GM03348 (cell line): ENCODE data around the gene PLCB4.

Experiments used
- DNase-seq: peaks from one replicate; pipeline ENCODE4 v3.0.0; 2012; ENCODE audit warnings: low spot score

Gene PLCB4

DNA sequence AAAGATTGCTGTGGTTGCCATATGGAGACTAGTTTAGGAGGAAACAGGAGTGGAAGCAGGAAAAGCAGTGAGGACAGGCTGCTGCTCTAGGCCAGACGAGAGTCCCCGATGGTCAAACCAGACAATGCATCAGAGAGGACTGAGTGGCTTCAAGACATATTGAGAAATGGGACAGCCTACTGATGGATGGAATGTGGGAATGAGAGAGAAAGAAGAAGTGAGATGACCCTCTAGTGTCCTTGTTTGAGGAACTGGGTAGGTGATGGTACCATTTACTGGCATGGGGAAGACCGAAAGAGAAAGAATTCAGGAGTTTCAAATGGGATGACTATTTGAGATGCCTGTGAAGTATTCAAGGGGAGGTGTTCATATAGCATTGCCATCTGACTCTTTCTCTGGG lies 333.7 kb downstream of the PLCB4 start:
- no peak for DNase-seq

DNA sequence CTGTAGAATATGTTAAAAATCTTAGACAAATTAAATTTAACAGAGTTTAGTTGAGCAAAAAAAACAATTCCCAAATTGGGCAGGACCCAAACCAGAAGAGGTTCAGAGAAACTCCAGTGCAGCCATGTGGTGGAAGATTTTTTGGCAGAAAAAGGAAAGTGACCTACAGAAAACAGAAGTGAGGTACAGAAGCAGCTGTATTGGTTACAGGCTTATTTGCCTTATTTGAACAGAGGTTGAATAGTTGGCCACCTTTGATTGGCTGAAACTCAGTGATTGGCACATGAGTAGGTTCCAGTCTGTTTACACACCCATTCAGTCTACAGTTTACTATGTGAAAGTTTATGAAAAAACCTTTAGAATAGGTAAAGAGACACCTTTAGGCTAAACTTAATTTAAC lies 334.6 kb downstream of the PLCB4 start:
- DNase-seq, result no peak

DNA sequence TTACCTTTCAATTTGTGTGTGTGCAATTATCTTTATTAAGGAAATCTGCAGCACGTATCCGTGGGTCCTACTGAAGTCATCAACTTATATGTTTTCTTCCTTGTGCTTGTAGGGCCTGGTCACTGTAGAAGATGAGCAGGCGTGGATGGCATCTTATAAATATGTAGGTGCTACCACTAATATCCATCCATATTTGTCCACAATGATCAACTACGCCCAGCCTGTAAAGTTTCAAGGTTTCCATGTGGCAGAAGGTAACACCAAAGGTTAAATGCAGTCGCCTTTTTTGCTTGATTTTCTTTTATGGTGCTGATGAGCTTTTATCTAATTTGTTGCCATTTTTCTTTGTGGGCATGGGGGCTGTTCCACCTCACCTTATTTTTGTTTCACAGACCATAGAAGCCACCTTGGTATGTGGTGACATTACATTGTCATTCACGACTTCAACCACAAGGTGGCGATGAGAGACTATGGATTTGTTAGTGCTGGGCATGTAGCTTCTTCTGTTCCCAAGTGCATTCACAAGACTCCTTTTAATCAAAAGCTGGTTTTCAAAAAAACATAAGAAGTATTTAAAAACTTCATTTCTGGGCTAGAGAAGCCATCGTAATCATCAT lies 339.0 kb downstream of the PLCB4 start:
- DNase-seq, result peak; percentile 68

DNA sequence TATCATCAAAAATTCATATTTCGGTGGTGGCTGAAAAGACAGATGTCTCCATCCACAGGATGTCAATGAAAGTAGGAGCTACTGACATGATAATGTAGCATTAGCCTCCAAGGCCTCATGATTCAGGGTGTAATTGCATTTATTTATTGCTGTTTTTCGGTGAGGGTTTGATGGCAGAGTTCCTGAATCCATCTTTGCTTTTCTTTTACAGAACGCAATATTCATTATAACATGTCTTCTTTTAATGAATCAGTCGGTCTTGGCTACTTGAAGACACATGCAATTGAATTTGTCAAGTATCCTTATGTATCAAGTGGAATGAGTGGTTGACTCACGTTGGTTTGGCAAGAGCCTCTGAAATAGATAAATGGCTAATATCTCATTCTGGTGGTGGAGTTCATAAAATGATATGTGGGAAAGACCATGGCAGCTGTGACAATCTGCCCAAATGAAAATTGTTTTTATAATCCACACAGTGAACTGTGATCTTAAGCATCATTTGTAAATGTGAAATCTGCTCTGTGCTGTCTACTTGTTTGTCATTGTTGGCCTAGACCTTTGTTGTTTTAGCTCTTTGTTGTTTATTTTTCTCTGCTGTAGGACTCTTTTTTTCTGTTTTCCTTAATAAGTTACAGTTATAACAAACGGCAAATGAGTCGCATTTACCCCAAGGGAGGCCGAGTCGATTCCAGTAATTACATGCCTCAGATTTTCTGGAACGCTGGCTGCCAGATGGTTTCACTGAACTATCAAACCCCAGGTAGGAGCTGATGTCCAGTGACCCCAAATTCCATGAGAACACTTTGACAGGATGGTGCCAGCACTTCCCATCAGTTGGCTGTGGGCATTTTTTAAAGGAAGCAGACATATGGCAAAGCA lies 339.8 kb downstream of the PLCB4 start:
- DNase-seq, result peak; percentile 27

DNA sequence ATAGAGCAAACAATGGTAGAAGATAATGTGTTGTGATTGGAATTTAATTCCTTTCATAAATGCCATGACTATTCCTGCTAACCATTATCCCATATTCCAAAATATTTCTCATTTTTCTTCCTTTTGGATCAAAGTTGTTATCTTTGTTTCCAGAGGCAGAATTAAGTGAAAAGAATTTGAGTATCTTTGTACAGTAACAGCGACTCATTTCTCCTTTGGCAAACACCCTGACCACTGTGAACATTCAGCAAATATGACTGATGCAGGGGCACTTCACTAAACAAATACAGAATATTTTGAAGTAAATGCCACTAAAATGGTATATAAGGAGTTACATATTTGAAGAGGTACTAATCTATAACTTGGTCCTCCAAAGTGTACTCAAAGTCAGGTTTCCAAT lies 340.5 kb downstream of the PLCB4 start:
- DNase-seq, result peak; percentile 40

DNA sequence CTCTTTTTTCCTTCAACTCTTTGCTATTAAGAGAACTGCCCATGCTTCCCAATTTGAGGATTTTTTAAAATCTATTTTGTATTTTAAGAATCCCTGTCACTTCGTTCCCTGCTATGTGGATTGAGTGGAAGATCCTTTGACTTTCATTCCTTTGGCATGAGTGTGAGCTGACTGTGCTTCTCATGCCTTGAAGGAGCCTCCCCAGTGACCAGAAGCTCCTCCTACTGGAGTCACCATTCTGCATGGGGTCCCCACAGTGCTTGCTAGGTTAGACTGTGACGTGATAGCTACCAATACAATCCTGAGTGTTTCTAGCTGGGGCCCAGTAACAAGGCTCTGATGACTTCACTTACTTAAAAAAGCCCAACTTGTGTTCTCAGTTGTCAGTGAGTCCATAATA lies 341.1 kb downstream of the PLCB4 start:
- DNase-seq, result peak; percentile 64

DNA sequence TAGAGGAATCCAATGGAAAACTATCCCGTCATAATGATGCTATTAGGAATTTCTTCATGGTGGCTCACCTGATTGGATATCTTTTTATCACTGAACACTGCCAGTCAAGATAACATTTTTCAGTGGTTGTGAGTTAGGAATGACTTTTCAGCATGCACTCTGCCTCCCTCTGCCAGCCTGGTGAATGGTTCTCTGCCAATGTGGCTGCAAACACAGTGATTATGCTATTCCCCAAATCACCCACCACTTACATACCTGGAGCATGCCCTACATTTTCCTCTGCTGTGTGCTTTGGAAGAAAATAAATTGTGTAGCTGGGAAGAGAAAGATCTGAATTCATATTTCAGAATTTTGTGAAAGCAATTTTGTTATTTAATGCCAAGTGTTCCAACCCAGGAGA lies 342.9 kb downstream of the PLCB4 start:
- no peak for DNase-seq

DNA sequence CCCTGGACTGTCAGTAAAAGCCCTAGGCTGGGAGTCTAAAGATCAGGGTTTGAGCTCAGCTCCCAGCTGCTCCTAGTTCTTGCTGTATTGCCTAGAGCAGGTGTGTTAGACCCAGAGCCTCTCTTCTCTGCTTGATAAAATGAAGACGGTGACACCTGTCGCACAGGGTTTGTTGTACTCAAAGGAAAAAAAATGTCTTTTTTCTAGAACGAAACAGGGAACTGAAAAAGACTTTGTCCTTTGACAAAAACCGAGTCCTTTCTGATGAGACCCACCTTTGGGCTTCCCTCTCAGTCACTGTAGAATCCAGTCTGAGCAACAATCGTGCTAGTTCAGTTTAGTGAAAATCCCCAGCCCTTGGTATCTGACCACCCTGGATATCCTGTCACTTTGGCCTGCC lies 343.4 kb downstream of the PLCB4 start:
- no peak for DNase-seq

DNA sequence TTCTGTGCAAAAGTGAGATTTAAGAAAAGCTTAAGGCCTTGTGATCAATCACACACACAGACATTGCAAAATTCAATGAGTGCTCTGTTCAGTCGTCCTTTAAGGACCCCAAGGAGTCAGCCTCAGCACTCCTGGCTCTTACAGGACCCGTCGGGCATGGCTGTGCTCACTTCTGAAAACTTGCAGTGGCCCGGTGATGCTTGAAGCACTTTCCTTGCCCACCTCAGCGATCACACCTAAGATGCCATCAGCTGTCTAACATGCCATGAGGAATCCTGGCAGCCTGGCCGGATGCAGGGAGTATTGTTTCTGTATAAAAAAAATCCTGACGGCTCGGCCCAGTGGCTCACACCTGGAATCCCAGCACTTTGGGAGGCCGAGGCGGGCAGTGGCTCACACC lies 344.1 kb downstream of the PLCB4 start:
- DNase-seq, result no peak

DNA sequence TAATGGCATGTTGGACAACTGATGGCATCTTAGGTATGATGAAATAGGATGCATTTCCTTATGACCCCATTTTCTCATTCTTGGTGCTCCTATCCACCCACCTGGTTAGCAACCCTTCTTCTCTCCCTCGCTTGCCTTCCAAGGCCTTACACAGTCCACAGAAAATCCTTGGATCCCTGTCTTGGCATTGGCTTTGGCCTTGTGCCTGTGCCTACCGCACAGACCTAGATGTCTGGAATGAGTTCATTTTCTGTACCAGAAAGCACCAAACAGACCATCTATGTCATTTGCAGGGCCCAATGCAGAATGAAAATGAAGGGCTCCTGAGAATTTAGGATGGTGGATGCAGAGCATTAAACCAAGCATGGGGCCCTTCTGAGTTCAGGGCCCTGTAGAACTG lies 346.5 kb downstream of the PLCB4 start:
- no peak for DNase-seq

DNA sequence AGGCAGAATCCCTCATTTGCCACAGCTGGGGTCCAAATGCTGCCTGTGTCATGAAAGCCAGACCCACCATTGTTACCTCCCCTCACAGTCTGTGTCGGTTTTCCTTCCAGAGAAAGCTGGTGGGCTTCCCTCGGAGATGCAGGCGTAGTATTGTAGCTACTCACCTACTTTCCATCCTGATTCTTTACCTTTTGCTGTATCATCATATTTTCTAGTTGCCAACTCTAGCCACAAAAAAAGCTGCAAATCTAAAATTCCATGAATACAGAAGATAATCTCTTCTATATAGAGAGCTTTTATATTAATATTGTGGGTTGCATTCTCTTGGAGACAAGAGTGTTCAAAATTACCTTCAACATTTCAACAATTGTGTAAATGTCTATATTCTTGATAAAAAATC lies 347.5 kb downstream of the PLCB4 start:
- DNase-seq, result no peak

DNA sequence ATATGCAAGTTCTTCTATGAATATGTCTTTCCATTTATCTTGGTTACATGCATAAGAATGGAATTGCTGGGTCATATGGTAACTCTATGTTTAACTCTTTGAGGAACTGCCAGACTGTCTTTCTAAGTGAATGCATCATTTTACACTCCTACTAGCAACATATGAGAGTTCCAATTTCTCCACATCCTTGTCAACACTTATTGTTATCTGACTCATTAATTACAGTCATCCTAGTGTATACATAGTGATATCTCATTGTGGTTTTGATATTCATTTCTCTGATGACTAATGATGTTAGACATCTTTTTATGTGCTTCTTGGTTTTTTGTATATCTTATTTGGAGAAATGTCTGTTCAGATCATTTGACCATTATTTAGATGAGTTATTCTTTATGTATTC lies 348.8 kb downstream of the PLCB4 start:
- DNase-seq, result no peak

DNA sequence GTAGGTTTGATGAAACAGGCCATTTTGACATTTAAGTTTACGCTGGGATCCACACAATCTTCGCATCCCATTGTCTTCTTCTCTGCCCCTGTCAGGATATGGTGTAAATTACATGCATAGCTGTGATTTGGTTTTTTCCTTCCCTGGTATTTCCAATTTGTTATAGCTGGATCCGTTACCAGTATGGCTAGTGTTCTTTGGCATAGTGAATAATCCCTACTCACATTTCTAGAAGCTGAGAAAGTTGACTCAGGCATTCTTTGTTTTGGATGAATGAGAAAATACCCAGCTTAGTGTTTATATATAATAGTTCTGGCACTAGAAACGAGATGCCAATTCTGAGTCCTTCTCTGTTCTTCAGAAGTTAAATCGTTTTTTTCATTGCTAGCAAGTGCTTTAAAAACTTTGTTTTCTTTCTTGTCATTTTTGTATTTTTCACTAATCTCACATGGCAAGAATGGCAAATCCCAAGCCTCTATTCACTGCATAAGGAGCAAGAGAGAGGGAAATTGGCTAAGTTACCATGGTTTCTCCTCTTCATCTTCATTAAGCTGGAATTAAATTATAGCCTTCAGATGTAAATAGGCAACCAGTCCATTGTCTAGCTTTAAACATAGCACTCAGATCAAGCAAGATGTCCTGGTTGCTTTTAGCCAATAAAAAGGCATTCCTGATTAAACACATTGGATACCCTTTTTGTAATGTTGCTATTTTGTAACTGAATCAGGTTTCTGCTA lies 353.6 kb downstream of the PLCB4 start:
- DNase-seq, result no peak

DNA sequence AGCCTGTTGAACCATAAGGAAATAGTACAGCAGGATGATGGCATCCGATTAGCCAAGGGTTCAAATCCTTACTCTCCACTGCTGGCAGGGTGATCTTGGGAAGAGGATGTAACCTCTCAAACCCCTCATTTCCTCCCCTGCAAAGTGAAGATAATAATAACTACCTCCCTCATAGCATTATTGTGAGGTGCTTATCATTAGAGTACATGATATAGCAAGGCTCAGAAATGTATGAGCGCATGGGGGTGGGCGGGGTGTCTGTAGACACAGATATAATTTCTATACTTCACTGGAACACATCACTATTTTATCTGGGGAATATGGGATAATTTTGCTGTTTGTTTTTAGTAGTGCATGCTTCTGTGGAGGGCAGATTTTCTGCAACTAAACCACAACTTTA lies 355.7 kb downstream of the PLCB4 start:
- DNase-seq, result no peak

DNA sequence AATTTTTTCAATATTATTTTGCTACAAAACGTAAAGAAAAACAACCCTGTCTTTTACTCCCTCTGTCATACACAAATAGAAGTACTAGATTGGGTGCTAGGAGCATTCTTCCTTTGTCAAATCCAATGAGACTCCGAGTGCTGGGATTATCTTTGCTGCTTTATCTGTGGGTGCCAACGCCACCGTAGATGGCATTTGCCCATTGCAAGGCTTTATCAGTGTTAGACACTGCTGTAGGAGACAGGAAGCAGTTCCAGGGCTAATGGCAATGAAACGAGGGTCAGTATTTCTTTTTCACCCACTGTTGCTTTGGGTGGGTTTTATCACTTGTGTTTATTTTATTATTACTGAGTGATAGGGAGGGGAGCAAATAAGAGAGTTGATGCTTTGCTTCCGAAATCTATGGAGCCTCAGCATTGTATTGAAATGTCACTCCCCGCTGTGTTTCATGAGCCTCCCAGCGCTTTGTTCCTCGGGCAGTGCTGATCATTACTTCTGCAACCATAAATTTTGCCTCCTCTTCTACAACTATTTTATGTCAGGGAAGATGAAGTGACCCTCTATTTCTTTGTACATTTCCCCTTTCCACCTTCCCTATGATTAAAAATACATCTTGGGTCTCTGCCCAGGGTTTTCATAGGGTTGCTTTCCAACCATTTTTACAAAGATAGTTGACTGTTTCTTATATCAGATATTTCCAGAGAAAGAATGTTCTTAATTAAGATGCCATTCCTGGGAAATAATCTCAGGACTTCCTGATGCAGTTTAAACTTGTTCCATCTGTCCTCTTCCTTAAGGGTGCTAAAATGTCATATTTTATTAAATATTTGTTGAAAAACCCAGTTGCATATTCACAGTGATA lies 358.8 kb downstream of the PLCB4 start:
- no peak for DNase-seq

DNA sequence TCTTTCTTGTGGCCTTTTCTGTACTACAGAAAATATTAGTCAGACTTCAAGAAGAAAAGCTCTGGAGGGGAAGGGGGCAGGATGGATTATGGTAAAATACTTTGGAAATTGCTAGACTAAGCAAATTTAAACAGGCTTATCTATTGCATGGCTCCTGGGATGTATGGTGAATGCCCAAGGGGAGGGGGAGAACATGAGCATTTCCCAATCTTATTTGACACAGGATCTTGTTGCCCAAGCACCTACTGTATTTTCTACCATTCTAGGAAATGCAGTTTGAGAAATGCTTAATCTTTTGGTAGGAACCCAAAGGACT lies 359.4 kb downstream of the PLCB4 start:
- DNase-seq, result no peak

DNA sequence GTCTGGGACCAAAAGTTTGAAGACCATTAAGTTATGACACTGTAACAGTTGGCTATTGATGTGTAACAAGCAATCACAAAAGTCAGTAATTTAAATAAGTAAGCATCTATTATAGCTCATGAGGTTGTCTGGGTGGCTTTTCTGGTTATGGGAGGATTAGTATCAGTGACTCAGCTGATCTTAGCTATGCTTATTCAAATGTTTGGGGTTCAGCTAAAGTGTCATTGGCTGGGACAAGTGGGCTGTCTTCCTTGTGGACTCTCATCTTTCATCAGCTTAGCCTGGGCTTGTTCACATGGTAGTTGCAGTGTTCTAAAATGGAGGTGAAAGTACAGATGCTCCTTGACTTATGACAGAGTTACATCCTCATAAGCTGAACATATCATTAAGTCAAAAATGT lies 370.9 kb downstream of the PLCB4 start:
- DNase-seq, result no peak

DNA sequence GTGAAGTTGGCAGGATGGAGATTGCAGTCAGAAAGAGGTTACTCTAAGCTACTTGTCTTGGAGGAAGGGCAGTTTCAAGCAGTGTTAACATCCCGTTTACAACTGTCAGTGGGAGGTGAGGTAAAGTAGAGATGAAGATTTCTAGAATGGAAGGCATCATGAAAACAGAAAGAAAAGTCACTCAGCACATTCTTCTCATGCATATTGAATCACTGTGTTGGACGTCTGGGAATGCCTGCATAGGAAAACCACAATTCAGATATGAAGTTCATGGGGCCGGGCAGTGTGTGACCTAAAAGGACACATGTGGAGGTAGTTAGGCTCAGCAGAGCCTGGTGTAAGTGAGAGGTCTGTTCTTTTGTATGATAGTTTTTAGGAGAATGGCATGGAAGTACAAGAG lies 372.0 kb downstream of the PLCB4 start:
- DNase-seq, result no peak

DNA sequence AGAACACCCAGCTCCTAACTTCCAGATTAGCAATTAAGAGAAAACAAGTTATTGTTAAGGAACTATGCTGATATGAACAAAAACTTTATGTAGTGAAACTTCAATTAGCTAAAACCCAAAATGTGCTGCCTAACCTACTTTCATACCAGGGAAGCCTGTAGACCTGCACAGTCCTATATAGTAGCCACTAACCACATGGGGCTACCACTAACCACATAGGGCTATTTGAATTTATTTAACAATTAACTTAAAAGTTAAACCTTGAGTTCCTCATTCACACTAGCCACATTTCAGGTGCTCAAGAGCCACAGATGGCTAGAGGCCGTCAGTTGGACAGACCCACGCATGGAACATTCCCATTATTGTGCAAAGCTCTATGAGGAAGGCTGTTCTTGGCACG lies 373.1 kb downstream of the PLCB4 start:
- no peak for DNase-seq

DNA sequence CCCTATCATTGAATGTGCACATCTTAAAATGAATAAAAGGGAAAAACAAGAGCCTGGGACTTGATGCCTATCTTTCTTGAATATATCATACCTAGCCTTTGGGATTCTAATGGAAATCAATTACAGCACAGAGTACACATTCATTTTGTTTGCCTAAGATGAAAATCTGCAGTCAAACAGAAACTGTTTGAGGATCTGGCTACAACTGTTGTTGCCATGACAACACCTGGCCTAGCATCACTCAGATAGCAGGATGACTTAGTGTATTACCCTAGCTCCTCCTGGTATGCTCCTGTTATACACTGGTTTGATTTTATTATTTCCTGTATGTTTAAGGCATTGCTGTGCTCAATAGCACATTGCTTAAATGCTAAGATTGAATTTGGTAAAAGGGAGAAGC lies 374.0 kb downstream of the PLCB4 start:
- no peak for DNase-seq

DNA sequence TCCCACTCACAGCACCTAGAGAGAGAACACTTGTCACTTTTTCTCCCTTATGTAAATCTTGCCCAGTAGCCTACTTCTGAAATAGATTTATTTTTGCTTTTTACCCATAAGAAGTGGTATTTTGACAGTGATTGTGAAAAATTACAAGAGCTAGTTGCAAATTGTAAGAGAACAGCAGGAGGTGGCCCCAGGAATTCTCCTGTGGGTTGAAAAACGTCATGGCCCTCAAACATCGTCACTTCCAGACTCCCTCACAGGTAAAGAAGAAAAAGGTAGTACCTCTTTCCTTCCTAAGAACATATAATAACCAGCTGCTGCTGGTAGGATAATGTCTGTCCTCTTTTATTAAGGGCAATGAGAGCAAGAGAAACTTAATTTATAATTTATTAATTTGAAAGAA lies 376.0 kb downstream of the PLCB4 start:
- no peak for DNase-seq

DNA sequence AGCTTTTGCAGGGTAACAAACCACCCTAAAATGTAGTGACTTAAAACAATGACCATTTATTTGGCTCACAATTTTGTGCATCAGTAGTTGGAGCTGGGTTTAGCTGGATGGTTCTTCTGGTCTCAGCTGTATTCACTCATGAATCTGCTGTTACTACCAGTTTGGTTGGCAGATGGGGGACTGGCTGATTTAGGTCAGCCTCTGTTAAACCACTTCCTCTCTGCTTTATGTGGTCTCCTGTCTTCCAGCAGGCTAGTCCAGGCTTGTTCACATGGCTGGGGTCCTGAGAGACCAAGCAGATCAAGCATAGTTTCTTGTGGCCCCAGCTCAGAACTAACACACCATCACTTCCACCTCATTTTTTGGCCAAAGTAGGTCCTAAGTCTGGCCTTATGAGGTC lies 378.3 kb downstream of the PLCB4 start:
- no peak for DNase-seq
